Ecto neural progenitor cell (in vitro differentiated cells): ENCODE data around the gene TRIM31.

ENCODE experiments used
- DNase-seq: peaks from one replicate; pipeline ENCODE4 v3.0.0-alpha.2; 2018; ENCODE audit warnings: low spot score

The TRIM31 gene, protein sequence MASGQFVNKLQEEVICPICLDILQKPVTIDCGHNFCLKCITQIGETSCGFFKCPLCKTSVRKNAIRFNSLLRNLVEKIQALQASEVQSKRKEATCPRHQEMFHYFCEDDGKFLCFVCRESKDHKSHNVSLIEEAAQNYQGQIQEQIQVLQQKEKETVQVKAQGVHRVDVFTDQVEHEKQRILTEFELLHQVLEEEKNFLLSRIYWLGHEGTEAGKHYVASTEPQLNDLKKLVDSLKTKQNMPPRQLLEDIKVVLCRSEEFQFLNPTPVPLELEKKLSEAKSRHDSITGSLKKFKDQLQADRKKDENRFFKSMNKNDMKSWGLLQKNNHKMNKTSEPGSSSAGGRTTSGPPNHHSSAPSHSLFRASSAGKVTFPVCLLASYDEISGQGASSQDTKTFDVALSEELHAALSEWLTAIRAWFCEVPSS

DNA sequence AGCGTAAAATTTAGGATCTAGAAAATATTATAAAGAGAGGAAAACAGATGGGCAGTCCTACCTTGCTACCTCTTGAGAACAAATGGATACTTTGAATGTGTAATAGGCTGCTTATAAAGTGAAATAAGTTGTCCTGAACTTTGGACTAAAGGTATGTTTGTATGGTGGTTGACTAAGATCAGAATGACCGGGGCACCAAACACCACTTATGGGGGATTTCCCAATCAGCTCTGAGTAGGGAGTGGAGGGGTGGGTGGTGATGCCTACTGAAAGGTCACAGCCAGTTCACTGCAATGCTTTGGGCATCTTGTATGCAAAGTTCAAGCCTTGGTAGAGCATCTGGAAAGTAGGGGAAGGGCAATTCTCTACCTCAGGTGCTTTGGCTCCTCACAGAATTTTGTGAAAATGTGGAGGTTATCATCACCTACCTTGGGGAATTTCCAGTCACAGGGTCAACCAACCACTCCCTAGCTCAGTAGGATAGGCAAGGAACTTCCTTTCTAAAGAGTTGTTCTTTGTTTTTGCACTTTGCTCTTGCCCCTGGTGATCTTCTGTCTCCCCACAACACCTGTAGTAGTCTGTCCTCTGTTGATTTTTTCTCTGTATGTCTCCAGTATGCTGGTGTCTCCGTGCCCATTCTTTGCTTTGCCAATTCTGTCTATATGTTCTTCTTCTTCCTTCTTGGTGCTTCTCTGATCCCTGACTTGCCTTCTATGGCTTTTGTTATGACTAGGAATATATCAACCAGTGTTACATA, at the start of gene TRIM31:
Gene TRIM31 (minus strand): TSS at position 88 of the 757 bp plus-strand sequence. CDS start 285 bp downstream, outside the sequence.
- no peak for DNase-seq

DNA sequence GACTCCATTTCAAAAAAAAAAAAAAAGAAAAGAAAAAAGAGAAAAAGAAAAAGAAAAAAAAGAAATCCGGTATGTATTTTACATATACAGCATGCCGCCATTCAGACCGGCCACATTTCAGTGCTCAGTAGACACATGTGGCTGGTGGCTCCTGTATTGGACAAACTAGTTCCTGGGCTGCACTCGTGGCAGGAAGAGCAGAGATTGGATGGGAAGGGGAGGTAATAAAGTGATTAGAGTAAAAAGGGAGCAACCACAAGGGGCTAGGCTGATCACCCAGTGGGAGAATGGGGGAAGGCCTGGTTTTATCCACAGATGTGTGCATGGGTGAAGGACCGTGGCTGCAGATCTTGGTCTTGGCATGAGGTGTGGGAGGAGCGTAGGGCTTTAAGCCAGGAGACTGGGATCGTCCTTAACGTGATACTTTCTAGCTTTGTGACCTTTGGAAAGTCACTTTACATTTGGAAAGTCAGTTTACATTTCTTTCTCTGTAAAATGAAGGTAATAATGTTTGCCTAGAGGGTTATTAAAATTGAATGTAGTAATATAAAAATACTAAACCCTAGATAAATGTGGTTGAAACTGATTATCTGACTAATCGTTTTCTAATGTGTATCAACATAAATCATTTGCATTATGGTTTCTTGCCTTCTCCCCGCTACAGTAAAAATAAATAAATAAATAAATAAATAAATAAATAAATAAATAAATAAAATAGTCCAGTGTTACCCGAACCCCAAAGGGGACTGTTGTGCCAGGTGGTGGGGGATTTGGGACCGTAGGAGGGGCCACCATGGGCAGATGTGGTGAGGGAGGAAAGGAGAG, 49.6 kb upstream of the TRIM31 start:
- DNase-seq = no peak

GRCh38 chr6:30160785-30161531, 48.1 kb upstream of the TRIM31 start, which contains the start of gene TRIM10:
Gene TRIM10 (minus strand): TSS chr6:30161211. CDS start chr6:30160858, 353 bp downstream.
- DNase-seq = no peak

DNA sequence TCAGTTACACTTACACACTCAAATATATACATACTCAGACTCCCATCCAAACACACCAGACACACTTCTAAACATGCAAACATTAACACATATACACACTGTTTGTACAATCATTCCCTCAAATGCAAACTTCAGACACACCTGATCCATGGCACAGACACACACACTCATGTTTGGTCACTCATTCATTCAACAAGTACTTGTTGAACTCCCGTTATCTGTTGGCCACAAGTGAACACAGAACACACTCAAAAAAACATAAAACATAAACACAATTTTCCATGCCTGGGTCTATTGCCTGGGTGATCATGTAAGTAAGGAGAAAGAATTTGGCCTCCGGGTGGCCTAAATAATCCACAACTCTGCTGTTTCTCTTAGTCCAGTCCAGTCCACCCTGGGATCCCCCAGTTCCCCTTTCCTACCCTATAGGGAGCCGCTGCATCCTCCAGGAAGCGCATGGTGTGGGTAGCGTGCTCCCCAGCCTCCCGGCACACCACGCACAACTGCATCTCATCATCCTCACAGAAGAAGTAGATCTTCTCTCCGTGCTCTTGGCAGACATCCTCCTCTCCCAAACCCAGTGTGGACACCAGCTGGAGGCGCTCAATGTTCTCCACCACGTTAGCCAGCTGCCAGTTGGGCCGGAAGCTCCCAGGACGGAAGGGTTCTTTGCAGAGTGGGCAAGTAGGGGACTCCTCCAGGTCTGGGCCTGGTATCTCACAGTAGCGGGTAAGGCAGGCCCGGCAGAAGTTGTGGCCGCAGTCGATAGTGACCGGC, 47.3 kb upstream of the TRIM31 start:
- no peak for DNase-seq

GRCh38 chr6:30158475-30159040, 45.7 kb upstream of the TRIM31 start:
- DNase-seq = no peak

- no peak for DNase-seq
Measured at GRCh38 chr6:30157999-30158398, 45.1 kb upstream of the TRIM31 start.

DNA sequence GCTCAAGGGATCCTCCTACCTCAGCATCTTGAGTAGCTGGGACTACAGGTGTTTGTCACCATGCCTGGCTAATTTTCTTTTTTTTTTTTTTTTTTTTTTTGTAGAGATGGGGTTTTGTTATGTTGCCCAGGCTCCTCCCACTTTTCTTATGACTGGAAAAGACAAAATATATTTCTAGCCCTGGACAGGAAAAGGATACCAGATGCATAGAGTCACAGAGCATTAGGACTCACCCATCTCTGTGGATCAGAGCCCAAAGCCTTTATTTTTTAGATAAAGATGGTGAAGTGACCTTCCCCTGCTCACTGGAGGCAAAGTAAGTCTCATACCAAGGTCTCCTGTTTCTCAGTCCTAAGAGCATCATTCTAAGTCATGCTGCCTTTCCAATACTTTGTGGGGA, 44.7 kb upstream of the TRIM31 start:
- no peak for DNase-seq

DNA sequence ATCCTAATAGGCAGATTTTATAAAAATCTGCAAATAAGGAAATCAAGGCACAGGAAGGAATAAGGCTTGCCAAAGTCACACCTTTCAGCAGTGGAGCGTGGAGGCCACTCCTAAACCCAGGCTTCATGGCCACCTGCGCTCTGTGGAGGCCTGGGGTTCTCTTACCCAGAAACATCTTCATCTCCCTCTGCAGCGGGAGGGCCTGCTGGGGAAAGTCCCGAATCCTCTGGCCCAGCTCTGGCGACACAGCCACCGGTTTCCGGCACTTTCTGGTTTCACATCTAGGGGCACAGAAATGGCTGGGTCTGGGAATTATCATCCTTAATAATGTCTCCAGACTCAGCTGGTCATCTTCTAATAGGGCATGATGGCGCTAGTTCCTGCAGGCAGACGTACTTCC, 43.9 kb upstream of the TRIM31 start:
- DNase-seq = no peak

GRCh38 chr6:30156262-30156599, 43.3 kb upstream of the TRIM31 start:
- DNase-seq = no peak

- no peak for DNase-seq
Measured at GRCh38 chr6:30155520-30156261, 42.8 kb upstream of the TRIM31 start.

- no peak for DNase-seq
Measured at GRCh38 chr6:30154709-30155519, 42.0 kb upstream of the TRIM31 start.

DNA sequence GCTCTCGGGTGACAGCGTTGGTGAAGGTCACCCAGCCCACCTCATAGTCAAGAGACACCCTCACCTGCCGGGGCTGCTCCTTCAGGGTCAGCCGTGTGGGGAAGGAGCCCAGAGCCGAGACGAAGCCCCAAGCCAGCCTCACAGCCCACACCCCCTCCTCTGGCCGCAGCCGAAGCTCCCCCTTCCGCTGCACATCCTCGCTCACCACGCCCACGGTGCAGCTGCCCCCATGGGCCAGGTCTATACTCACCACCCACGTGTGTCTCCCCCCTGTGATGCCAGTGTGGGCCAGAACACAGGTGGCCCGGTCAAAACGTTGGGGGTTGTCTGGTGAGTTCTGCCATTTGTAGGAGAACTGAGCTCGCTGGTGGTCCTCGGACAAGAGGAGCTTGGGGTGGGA, 41.2 kb upstream of the TRIM31 start:
- no peak for DNase-seq

- no peak for DNase-seq
Measured at GRCh38 chr6:30152910-30153610, 40.2 kb upstream of the TRIM31 start.

DNA sequence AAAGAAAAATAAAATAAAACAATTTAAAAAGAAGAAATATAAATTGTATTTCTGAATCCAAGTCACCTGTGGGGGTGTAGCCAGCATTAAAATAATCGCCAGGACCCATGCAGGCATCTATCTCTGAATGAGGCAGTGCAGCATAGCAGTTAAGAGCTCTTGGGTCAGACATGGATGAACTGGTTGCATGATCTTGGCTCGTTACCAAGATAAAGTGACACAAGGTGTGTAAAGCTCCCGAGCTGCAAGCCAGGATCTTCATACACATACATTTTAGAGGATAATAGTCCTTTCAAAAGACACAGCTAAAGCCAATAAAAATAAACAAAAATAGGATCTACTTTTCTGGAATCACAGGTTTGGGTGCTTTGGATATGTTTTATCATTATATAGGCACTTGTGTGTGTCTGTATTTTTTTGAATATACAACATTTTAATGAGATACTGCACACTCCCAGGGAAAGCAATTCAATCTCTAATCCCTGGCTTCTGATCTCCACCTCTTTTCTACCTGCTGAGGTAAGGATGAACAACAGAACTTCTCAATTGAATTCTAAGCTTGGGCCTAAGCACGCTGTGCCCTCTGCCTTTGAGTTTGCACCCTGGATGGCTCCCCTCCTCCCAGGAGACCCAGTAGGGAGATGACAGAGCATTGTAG, 39.3 kb upstream of the TRIM31 start:
- DNase-seq = no peak

- DNase-seq = no peak
Measured at GRCh38 chr6:30151580-30151979, 38.7 kb upstream of the TRIM31 start.

GRCh38 chr6:30150671-30151395, 37.9 kb upstream of the TRIM31 start:
- DNase-seq = no peak
